Uterus (tissue), 4 donors: ENCODE results near the gene ZNF789. TPM values are rescaled to one million over a fixed set of nuclear protein-coding genes. Genes with fewer than 3 reads are reported as not detected.
A peak's percentile ranks its signal among the peaks of the same experiment; 100 is the strongest.

ENCODE experiments used
- DNase-seq, 2 donors: peaks; one replicate each; pipeline ENCODE4 v3.0.0-alpha.2; 2019 to 2020
- H3K27ac ChIP-seq, 2 donors: fragments of 200-600 bp; sonication (generic); 1 replicate in 1 of 2; 2 replicates in 1 of 2; pipeline ENCODE4 v1.5.1; 2016 to 2018
- H3K27me3 ChIP-seq, 2 donors: fragments of 200-600 bp; sonication (generic); one replicate each; pipeline ENCODE4 v1.5.1; 2018 to 2019; ENCODE audit warnings: control low read depth in 1 of 2
- H3K36me3 ChIP-seq, 2 donors: fragments of 200-600 bp; sonication (generic); one replicate each; pipeline ENCODE4 v1.5.1; 2019; ENCODE audit warnings: control low read depth in 1 of 2
- H3K4me1 ChIP-seq, 2 donors: fragments of 200-600 bp; sonication (generic); one replicate each; pipeline ENCODE4 v1.5.1; 2018 to 2019; ENCODE audit warnings: control low read depth in 1 of 2
- H3K4me3 ChIP-seq, 2 donors: fragments of 200-600 bp; sonication (generic); 1 replicate in 1 of 2; 2 replicates in 1 of 2; pipeline ENCODE4 v1.5.1; 2018 to 2019; ENCODE audit warnings: mild to moderate bottlenecking in 1 of 2
- H3K9me3 ChIP-seq, 2 donors: fragments of 200-600 bp; sonication (generic); one replicate each; pipeline ENCODE4 v1.5.1; 2019; ENCODE audit warnings: control low read depth in 1 of 2
- CTCF ChIP-seq, 4 experiments: fragments of 200-600 bp in 2 of 4; fragments of 450-650 bp in 2 of 4; sonication (generic) in 2 of 4; IDR thresholded peaks; one replicate each; pipeline ENCODE4 v1.5.1; 2016 to 2019; ENCODE audit warnings: antibody characterized with exemption in 4 of 4, mild to moderate bottlenecking in 2 of 4, moderate library complexity in 1 of 4
- POLR2A ChIP-seq, 2 donors: fragments of 450-650 bp; IDR thresholded peaks; one replicate each; pipeline ENCODE4 v1.6.1; 2016; ENCODE audit warnings: antibody characterized with exemption in 2 of 2, mild to moderate bottlenecking in 1 of 2, moderate library complexity in 1 of 2
- intact Hi-C: fragments of 100-400 bp; cut with DNase I; formaldehyde crosslinking; loops from one replicate; pipeline ENCODE4 v1.15.1; 2023; ENCODE audit warnings: low total_unique reads
- total RNA-seq, 4 donors: library from RNA; depleted of rRNA in 3 of 4; stranded (reverse); fragments of >200 nt in 3 of 4; gene quantifications; one replicate each; pipeline versions ENCODE4 v1.1.0 to v1.2.4, GENCODE V29; 2014 to 2023
- donor health status: DM: yes; HTN: yes; CAD: no.

Gene ZNF789
- total RNA-seq, 4 donors from 2014 or later: 1.5 to 24.5 (median 16.8) TPM

- intact Hi-C loops: no loop called here
- no peak for DNase-seq
- no peaks in the 10 kb centered on the region for H3K9me3 ChIP-seq
- H3K4me3 ChIP-seq: no peak overlapping the region
- TF ChIP-seq CTCF (IDR thresholded peaks at IDR 0.05) (no peak), POLR2A (IDR thresholded peaks at IDR 0.05) (no peak)
- H3K27ac ChIP-seq: peak overlapping the region; percentile 21 to 43
- H3K4me1 ChIP-seq: peaks cover 0 to 6% of the 10 kb centered on the region in 2 donors
- H3K36me3 ChIP-seq: no peaks in the 10 kb centered on the region
- no peaks in the 10 kb centered on the region for H3K27me3 ChIP-seq
Observed at GRCh38 chr7:99469381-99470065, 3.2 kb upstream of the ZNF789 start.

- no peak for DNase-seq
- peaks cover 0 to 6% of the 10 kb centered on the region in 2 donors for H3K4me1 ChIP-seq
- intact Hi-C loops: no loop called here
Observed at GRCh38 chr7:99473315-99473596, 566 bp downstream of the ZNF789 start.

GRCh38 chr7:99476107-99476506 lies 3.4 kb downstream of the ZNF789 start:
- no peaks in the 10 kb centered on the region for H3K27me3 ChIP-seq
- H3K9me3 ChIP-seq: no peaks in the 10 kb centered on the region
- no peak for DNase-seq
- intact Hi-C loops: no loop called here
- H3K36me3 ChIP-seq: no peaks in the 10 kb centered on the region
- H3K4me3 ChIP-seq: no peak overlapping the region
- no peak for TF ChIP-seq POLR2A (IDR thresholded peaks at IDR 0.05)
- no peak for TF ChIP-seq CTCF (IDR thresholded peaks at IDR 0.05)
- peaks cover 0 to 6% of the 10 kb centered on the region in 2 donors for H3K4me1 ChIP-seq
- no peak overlapping the region for H3K27ac ChIP-seq

More at GRCh38 chr7:99473315-99473596, 566 bp downstream of the ZNF789 start:
- H3K9me3 ChIP-seq: no peaks in the 10 kb centered on the region
- peak overlapping the region; percentile 80 to 92 for H3K4me3 ChIP-seq
- H3K27ac ChIP-seq: peak overlapping the region; percentile 65 to 86
- TF ChIP-seq CTCF (IDR thresholded peaks at IDR 0.05) (no peak), POLR2A (IDR thresholded peaks at IDR 0.05) (no peak)
- no peaks in the 10 kb centered on the region for H3K36me3 ChIP-seq
- H3K27me3 ChIP-seq: no peaks in the 10 kb centered on the region

GRCh38 chr7:99478464-99479440 lies 6.1 kb downstream of the ZNF789 start:
- H3K27me3 ChIP-seq: no peaks in the 10 kb centered on the region
- H3K9me3 ChIP-seq: no peaks in the 10 kb centered on the region
- DNase-seq: no peak
- H3K36me3 ChIP-seq: no peaks in the 10 kb centered on the region
- H3K27ac ChIP-seq: no peak overlapping the region
- TF ChIP-seq CTCF (IDR thresholded peaks at IDR 0.05) (no peak), POLR2A (IDR thresholded peaks at IDR 0.05) (no peak)
- H3K4me3 ChIP-seq: no peak overlapping the region
- no peaks in the 10 kb centered on the region for H3K4me1 ChIP-seq
- intact Hi-C loops: no loop called here

- TF ChIP-seq CTCF (IDR thresholded peaks at IDR 0.05): no peak
- no peak for TF ChIP-seq POLR2A (IDR thresholded peaks at IDR 0.05)
- intact Hi-C loops: no loop called here
- Histone ChIP-seq H3K36me3 (no peaks in the 10 kb centered on the region), H3K27me3 (no peaks in the 10 kb centered on the region), H3K27ac (no peak overlapping the region), H3K4me3 (no peak overlapping the region), H3K4me1 (no peaks in the 10 kb centered on the region), H3K9me3 (no peaks in the 10 kb centered on the region)
- no peak for DNase-seq
Observed at GRCh38 chr7:99485094-99485493, 12.4 kb downstream of the ZNF789 start.
